HG03103 (cell line): Measurements from ENCODE around the gene OSBPL1A.

Experiments used
- ATAC-seq: cut with Tn5 transposase; IDR thresholded peaks from one replicate; pipeline ENCODE4 v1.9.1; 2021; ENCODE audit warnings: low read depth; ENCODE audit not compliant: unreplicated experiment

Gene OSBPL1A

DNA sequence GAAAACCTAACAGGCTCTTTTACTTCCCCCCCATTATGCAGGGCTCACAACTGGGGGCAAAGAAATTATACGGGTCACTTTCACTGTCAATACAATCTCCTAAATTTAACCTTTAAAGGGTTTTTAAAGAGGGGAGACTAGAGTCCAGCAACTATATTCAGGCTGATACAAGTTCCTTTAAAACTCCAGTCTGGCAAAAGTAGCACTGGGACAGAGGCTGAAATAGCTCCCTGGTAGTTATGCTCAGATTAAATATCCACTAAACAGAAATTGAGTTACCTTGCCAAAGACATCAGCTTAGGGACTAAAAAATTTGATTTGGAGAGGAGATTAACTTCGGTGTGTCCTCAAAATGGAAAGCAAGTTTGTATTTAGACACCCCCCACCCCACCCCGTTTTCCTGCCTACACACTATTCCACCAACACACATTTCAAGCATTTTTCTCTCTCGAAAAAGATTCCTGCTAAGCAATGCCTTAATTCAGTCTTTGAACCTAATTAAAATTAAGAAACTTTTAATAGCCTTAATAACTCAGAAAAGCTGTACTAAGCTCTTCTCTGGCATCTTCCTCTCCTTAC, 127.2 kb downstream of the OSBPL1A start:
- no peak for ATAC-seq

DNA sequence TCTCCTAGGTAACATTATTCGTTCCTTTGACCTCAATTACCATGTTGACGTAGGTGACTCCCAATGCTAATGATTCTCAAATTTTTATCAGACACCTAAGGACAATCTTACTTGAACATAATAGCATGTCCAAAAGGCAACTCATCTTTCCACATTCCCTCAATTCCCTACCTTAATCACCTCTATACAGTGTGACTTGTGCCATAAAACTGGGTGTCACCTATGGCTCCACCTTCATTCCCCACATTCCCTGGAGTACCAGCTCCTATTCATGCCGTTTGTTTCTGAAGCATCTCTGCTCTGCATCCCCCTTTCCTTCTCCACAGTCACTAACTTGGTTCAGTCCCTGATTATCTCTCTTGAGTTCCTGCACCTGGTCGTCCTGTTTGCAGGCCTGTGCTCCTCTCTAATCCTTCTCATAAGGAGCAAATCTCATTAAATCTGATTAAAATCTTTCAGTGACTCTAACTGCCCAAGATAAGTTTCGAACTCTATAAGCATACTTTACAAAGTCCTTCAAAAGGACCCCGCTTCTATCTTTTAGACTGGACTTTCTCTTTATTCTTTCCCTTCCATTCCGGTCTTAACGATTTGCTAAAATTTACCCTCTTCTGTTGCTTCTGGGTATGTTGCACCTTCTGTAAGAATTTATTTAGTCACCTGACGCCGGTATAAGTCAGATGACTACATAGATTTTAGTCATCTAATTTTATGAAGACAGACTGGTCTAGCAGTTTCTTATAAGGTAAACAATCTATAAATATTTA, 128.7 kb downstream of the OSBPL1A start:
- no peak for ATAC-seq

DNA sequence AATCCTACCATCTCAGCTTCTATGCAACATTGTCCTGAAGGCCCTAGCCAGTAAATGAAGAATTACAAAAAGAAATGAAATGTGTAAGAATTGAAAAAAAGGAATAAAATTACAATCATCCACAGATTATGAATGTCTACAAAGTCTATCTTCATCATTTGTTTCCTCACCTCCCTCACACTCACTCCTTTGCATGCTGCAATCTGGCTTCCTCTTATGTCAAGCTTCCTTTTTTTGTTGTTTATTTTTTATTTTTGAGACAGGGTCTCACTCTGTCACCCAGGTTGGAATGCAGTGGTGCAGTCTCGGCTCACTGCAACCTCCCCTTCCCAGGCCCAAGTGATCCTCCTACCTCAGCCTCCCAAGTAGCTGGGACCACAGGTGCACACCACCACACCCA, 129.7 kb downstream of the OSBPL1A start:
- ATAC-seq: no peak

DNA sequence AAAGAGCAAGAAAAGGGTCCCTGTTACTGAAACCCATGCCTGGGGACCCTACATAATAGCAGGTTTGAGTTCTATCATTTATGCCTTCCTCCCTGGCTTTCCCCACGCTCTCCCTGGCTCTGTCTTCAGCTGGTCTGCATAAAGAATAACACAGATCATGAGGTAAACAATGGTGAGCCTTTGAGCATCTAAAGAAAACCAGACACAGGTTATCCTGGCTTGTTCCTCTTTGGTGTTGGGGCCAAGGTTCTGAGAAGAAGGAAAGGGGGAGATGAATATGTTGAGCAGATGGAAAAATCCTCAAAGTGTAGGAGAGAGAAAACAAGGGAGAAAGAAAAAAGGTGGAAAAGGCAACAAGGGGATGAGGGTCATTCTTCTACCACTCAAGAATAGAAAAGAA, 131.5 kb downstream of the OSBPL1A start:
- no peak for ATAC-seq

DNA sequence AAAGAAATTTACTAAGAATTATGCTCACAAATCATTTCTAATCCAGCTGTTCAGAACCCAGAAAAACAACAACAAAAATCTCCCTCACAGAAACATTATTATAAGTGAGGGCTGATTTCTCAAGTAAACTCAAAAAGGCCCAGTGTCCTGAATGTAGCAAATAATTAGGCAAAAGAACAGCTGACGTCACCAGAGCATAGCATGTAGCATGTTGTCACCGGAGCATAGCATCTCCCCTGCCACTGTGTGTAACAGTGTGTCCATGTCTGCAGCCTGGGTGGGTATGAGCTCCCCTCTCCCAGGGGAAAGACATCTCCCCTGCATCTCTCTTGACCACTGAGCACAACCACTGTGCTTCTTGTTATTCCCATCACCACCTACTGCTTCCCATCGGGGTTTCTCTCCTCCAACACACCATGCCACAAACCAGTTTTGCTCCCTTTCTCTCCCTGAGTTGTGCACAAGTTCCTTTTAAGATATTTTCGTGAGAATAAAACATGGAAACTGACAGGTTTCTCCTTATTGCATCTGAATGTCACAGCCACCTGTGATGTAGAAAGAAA, 132.0 kb downstream of the OSBPL1A start:
- ATAC-seq: no peak

DNA sequence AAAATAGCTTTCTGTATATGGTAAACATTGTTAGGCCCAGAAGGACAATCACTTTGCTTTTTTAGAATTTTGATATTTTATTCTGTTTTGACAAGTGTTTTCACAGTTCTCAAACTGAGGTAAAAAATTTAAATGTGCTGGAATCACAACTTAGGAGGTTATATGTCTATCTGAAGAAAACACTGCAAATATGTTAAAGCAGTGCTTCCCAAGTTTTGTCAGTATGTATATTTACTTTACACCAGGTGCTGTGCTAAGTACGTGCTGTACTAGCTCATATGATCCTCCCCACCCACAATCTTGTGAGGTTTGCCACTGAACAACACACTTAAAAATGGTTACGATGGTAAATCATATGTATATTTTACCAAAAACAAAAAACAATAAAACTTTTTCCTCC, 134.6 kb downstream of the OSBPL1A start:
- no peak for ATAC-seq

DNA sequence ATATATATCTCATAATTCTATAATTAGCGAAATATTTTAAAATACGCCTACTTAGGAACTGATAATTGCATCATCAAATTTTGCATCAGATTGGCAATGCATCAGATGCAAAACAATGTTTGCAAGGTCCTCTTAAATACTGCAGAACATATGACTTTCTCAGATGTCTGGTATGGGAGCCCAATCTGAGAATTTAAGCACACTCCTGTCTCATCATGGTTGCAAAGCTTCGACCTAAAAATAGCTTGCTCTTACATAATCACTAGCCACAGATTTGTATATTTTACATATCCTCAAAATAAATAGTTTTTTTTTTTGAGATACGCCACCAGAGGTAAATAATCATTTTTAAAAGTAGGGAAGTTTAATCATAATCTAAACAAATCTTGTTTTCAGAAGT, 135.5 kb downstream of the OSBPL1A start:
- ATAC-seq: no peak

DNA sequence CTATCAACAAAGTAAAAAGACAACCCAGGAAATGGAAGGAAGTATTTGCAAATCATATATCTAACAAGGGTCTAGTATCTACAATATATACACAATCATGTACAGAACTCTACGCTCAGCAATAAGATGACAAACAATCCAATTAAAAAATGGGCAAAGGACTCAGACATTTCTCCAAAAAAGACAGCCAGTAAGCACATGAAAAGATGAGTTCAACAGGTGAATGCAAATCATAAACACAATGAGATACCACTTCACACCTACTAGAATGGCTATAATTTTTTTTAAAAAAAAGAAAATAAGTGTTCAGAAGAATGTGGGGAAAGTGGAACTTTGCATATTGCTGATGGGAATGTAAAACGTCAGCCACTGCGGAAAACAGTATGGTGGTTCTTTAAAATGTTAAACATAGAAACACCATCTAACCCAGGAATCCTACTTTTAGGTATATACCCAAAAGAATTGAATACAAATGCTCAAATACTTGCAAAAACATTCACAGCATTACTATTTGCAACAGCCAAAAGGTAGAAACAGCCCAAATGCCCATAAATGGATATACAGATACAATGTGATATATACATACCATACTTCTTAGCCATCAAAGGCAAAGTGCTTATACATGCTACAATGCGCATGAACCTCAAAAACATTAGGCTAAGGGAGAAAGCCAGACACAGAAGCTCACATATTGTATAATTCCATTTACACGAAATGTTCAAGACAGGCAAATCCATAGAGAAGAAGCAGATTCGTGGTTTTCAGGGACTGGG, 137.6 kb downstream of the OSBPL1A start:
- no peak for ATAC-seq

DNA sequence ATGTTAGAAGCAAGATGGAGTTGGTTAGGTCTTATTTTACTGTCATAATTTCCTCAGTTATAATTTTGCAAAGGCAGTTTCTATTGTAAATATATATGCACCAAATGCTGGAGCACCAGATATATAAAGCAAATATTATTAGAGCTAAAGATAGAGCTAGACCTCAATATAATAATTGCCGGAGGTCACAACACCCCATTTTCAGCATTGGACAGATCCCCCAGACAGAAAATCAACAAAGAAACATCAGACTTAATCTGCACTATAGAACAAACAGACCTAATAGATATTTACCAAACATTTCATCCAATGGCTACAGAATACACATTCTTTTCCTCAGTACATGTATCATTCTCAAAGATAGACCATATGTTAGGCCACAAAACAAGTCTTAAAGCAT, 143.6 kb downstream of the OSBPL1A start:
- ATAC-seq: no peak

DNA sequence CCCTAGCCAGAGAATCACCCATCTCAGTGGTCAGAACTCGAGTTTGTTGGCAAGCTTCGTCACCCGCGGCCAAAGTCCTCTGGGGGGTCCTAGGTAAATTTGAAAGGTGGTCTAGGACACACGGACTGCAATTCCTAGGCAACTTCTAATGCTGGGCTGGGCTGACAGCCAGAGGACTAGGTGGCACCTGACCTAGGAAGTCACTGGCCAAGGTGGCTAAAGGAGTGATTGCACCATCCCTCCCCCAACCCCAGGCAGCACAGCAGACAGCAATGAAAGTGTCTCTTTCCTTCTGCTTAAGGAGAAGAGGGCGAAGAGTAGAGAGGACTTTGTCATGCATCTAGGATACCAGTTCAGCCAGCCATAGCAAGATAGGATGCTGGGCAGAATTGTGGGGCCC, 147.9 kb downstream of the OSBPL1A start:
- ATAC-seq: no peak

DNA sequence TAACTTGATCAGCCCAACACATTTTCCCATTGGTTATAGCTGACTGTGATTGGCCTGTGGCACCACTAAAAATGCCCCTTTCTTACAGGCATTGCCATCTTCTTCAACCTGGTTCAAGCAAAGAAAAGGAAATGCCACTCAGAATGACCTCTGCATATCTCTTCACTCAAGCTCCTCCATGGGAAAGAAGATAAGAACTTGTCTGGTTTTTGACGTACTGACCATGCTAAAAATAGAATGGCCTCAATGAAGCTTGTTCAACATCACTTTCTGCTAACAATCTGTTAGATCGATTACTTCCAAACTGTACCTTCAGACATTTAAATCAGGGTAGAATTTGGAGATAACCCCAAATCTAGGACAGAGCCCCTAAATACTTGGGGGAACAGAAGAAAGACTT, 149.3 kb downstream of the OSBPL1A start:
- ATAC-seq: no peak

DNA sequence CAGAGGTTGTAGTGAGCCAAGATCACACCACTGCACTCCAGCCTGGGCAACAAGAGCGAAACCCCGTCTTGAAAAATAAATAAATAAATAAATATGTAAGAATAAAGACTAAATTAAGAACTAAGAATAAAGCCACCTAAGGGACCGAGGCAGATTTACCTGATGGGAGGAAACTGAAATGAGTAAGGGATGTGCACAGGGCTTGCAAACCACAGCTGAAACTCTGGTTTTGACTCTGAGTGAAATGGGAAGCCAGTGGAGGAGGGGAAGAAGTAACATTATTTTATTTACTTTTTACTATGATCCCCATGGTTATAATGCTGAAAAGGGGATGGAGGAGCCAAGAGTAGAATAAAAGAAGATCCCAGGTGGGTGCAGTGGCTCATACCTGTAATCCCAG, 151.5 kb downstream of the OSBPL1A start:
- ATAC-seq: peak; percentile 91

DNA sequence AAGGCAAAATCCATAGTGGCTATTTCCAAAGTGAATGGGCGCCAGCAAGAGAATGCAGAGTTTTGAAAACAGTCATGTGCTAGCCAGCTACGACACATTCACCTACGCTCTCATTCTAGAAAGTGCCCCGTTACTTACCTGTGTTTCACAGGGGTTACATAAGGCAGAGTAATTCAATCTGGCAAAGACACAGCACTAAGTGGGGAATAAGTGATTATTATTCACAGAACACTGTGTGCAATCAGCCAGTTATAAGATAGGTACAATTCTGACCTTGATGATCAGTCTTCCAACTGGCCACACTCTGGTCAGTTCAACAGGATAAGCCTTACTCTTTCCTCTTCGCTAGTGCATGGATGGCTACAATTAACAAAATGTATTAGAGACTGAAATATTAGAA, 152.9 kb downstream of the OSBPL1A start:
- ATAC-seq: no peak

DNA sequence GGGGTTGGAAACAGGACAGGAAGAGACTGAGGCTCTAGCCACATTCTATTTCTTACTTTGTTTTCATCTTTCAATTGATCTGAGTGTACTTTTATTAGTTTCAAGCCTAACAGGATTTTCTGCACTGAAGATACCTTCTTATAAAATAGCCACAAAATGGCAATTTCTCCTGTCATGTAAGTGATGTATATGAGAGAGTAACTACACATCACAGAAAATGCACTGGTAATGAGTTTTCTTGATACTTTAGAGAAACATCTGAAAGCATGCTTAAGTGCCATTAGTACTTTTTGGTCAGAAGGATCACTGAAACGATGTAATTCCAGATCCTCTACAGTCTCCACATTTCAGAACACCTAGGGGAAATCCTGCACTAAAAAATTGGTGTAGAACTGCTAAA, 153.9 kb downstream of the OSBPL1A start:
- ATAC-seq: no peak

DNA sequence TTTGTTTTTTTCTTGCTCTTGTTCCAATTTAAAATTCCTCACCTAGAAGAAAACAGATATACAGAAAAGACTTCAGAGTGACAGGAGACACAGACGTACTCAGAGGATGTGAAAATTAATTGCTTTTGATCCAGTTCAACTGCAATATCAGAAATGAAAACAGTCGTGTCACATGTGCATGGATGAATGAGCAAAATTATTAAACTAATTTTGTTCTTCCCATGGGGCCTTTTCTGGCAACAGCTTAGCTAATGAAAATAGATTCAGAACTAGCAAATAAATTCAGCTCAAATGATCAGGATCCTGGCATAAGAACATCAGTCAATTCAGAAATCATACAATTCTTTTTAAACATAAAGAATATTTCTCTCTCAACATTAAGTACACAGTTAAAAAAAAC, 158.3 kb downstream of the OSBPL1A start:
- no peak for ATAC-seq

DNA sequence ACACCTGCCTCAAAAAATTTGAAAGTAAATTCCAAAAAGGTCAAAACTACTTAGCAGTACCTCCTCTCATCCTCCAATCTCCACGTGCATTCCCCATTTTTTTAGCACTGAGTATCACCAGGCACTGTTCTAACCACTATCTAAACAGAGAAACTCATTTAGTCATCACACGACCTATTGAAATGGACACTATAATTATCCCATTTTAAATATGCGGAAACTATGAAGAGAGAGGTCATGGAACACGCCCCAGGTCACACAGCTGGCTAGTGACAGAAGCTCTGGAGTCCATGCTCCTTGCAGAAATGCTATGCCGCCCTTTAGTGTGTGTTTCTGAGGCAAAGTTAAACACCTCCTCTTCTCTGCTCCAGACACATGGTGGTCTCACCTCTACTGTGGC, 159.2 kb downstream of the OSBPL1A start:
- ATAC-seq: no peak

DNA sequence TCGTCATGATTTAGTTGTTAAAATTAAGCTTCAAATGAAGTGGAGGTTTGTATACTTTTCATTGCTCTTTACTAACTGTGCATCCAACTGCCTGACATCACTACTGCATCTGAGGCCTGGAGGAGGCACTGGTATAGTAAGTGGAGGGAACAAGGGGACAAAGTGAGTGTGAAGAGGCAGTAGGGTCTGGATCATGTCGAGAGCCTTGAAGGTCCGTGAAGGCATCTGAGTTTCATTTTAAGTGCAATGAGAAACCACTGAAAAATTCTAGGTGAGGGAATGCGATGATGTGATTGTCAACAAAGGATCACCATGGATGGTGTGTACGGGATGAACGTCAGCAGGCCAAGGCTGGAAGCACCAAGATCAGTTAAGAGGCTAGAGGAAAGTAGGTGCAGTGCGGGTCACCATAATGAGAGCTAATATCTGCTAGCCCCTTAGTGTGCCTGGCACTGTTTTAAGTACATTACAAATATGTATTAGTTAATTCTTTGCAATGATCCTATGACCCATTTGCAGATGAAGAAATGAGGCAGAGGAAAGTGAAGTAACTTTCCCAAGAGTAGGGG, 162.7 kb downstream of the OSBPL1A start:
- no peak for ATAC-seq

DNA sequence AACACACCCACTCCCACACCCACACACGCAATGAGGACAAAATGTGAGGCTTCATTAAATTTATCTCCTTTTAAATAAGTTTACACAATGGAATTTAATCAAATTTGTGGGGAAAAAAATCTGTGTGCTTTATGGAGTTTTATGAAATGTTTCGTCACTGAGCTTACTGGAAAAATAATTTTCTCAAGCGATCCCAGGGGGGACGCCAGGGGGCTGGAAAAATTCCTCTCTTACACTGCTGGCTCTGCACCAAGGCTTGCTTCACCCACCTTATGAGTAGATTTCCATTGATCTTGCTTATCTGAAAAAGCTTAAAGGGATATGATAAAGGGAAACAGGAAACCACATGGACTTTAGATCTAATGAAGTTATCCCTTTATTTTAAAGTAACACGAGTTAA, 163.3 kb downstream of the OSBPL1A start:
- no peak for ATAC-seq

DNA sequence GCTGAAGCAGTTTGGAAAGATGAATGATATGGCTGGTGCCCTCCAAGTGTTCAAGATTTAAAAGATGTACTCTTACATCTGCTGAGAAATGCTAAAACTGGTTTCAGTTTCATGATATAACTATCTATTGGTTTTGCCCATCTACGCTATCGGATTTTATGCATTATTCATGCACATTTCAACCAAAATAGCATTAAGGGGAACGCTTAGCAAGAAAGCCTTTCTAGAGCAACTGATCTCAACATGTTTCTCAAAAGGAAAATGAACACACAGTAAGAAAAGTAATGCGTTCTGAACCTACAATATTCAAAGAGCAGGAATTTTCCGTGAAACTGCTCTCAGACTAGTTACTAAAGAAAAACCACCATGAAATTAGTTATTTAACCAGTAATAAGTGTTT, 164.8 kb downstream of the OSBPL1A start:
- no peak for ATAC-seq

DNA sequence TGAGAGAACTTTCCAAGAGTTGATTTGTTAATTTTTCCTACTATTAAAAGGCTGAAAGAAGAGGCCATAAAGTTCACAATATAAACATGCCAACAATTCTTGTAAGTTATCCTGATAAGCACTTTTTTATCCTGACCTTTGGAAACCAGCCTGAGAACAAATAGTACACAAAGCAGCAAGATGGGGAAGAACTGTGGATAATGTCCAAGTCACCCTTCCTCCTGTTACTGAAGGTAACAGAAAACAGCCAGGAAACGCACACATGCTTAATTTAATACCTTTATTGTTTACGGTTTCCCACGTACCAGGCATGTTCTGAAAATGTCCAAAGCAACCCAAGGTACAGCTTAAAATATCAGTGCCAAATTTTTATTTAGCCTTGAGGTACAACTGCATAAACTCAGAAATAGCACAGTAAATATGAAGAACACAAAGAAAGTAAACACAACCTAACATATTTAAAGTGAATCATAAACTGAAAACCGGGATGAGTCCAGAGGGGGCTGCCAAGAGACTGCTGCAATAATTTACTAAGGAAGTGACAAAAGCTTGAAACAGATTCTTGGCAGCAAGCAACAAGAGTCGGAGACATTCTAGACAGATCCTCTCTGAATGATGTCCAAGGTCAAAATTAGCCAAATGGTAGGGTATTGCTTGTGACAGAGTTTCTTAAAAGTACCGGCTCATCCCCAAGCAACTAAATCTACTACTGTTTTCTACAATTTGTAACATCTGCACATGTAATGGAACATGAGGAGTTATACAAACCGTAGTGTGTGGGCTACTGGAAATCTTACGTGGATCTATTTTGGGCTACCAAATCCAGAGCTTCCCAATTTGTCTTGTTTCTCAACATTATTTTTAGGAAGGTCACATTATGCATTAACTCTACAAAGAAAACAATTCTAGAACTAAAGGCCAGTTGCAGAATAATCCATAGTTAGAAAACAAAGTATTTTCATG, 165.6 kb downstream of the OSBPL1A start:
- ATAC-seq: no peak
